Peyer's patch (tissue), 4 donors: ENCODE measurements around the gene UGT8. TPM values are rescaled to one million over a fixed set of nuclear protein-coding genes. Genes with fewer than 3 reads are reported as not detected.

Experiments used
- DNase-seq, 3 donors: peaks; one replicate each; pipeline ENCODE4 v3.0.0-alpha.2; 2017 to 2019
- H3K27ac ChIP-seq, 4 donors: fragments of 200-600 bp; sonication (generic); one replicate each; pipeline ENCODE4 v1.5.1; 2016 to 2019
- H3K27me3 ChIP-seq, 2 donors: fragments of 200-600 bp; sonication (generic); one replicate each; pipeline ENCODE4 v1.5.1; 2019
- H3K36me3 ChIP-seq, 3 donors: fragments of 200-600 bp; sonication (generic); one replicate each; pipeline ENCODE4 v1.5.1; 2016 to 2019
- H3K4me1 ChIP-seq, 4 donors: fragments of 200-600 bp; sonication (generic); one replicate each; pipeline ENCODE4 v1.5.1; 2016 to 2019
- H3K4me3 ChIP-seq, 4 donors: fragments of 200-600 bp; sonication (generic); 1 replicate in 3 of 4; 2 replicates in 1 of 4; pipeline ENCODE4 v1.5.1; 2016 to 2019; ENCODE audit warnings: mild to moderate bottlenecking in 1 of 4
- H3K9me3 ChIP-seq, 4 donors: fragments of 200-600 bp; sonication (generic); one replicate each; pipeline ENCODE4 v1.5.1; 2016 to 2019; ENCODE audit warnings: mild to moderate bottlenecking in 1 of 4
- POLR2A ChIP-seq, 2 donors: fragments of 450-650 bp; IDR thresholded peaks; one replicate each; pipeline ENCODE4 v1.5.1; 2017; ENCODE audit warnings: antibody characterized with exemption in 2 of 2, mild to moderate bottlenecking in 2 of 2, moderate library complexity in 2 of 2
- total RNA-seq, 4 donors: library from RNA; depleted of rRNA; stranded (reverse); fragments of >200 nt; gene quantifications; one replicate each; pipeline ENCODE4 v1.1.0, GENCODE V29; 2016
- TF ChIP-seq, protein P1 (sequence below), 6 experiments: fragments of 450-650 bp in 4 of 6; fragments of 200-600 bp in 2 of 6; sonication (generic) in 1 of 6; IDR thresholded peaks; one replicate each; pipeline ENCODE4 v1.5.1; 2017 to 2019; ENCODE audit warnings: antibody characterized with exemption in 6 of 6, mild to moderate bottlenecking in 3 of 6, moderate library complexity in 1 of 6

UGT8 gene, protein sequence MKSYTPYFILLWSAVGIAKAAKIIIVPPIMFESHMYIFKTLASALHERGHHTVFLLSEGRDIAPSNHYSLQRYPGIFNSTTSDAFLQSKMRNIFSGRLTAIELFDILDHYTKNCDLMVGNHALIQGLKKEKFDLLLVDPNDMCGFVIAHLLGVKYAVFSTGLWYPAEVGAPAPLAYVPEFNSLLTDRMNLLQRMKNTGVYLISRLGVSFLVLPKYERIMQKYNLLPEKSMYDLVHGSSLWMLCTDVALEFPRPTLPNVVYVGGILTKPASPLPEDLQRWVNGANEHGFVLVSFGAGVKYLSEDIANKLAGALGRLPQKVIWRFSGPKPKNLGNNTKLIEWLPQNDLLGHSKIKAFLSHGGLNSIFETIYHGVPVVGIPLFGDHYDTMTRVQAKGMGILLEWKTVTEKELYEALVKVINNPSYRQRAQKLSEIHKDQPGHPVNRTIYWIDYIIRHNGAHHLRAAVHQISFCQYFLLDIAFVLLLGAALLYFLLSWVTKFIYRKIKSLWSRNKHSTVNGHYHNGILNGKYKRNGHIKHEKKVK
- 10 to 100 TPM; 25.6 to 78.0 (median 60.0) TPM for total RNA-seq

DNA sequence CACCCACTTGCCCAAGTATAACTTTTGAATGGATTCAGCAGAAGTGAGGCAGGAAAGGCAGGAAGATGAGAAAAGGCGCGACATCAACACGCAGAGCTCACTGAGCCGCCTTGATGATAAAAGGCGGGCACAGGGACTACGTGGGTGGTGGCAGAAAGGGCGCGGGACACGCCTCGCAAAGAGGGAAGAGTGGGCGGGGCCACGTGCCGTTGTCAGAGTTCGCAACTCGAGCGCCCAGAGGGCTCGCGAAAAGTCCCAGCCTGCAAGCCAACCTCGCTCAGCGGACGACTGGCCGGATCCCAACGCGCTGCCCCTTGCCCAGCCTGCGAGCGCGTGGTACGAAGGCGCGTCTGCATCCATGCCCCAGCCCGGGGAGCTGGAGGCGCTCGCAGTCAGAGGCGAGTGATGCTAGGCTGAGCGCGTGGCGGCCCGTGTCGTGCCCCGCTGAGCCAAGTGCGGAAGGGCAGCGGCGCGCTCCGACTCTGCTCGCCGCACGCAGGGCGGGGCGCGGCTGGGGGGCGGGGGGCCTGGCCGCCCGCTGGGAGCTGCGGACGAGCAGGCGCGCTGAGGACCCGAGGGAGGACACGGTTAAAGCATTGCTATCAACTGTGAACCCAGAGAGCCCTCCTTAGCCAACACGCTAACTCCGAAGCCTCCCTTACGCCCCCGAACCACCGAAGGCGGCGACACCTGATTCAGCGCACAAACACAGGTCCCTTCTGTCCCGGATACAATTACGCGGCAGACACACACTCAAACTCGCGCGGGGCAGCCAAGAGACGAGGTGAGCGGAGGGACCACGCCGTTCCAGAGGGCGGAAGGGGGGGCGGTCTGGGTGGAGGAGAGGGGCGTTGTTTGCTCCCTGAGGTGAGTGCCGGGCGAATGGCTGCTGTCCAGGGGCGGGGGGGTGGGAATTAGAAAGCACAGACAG is at the start of gene UGT8:
Gene UGT8, plus strand, starts transcription at position 617 of the 931 bp plus-strand sequence. CDS start 24,074 bp downstream, outside the sequence.
- Histone ChIP-seq H3K4me3 (peak within 1 kb of the TSS; percentile 50 to 68 (median 59)), H3K27ac (peak within 1 kb of the TSS; percentile 76 to 91 (median 84)), H3K36me3 (no peaks in the 10 kb centered on the region), H3K9me3 (no peaks in the 10 kb centered on the region), H3K4me1 (peaks cover 0 to 3% (median 0%) of the 10 kb centered on the region in 4 donors), H3K27me3 (no peaks in the 10 kb centered on the region)
- peak; percentile 89 to 95 (median 95) for DNase-seq
- peak; percentile 55 to 80 for TF ChIP-seq POLR2A (IDR thresholded peaks at IDR 0.05)
- TF ChIP-seq, protein P1, sequence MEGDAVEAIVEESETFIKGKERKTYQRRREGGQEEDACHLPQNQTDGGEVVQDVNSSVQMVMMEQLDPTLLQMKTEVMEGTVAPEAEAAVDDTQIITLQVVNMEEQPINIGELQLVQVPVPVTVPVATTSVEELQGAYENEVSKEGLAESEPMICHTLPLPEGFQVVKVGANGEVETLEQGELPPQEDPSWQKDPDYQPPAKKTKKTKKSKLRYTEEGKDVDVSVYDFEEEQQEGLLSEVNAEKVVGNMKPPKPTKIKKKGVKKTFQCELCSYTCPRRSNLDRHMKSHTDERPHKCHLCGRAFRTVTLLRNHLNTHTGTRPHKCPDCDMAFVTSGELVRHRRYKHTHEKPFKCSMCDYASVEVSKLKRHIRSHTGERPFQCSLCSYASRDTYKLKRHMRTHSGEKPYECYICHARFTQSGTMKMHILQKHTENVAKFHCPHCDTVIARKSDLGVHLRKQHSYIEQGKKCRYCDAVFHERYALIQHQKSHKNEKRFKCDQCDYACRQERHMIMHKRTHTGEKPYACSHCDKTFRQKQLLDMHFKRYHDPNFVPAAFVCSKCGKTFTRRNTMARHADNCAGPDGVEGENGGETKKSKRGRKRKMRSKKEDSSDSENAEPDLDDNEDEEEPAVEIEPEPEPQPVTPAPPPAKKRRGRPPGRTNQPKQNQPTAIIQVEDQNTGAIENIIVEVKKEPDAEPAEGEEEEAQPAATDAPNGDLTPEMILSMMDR (IDR thresholded peaks at IDR 0.05), result peak in 1 of 6 experiments; percentile 8

DNA sequence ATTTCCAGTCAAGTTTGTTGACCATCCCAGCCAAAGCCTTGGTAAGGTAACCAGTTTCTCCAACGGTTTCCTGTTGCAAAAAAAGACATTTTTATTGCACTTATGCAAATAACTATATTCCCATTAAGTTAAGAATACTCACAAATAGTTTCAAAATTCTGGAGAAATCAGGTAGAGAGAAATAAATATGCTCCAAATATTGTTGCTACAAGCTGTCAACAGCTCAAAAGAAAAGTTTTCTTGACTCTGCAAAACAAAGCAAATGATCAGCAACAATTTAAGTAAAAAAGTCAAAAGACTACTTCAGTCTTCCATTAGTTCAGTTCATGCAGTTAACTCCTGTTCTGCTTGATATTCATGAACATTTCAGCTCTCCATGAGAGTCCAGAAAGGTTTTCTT is 49.0 kb upstream of the UGT8 start:
- no peaks in the 10 kb centered on the region for H3K36me3 ChIP-seq
- DNase-seq, result no peak
- H3K4me3 ChIP-seq, result no peak overlapping the region
- H3K27ac ChIP-seq, result no peak overlapping the region
- H3K4me1 ChIP-seq, result no peaks in the 10 kb centered on the region
- H3K9me3 ChIP-seq, result no peaks in the 10 kb centered on the region
- no peaks in the 10 kb centered on the region for H3K27me3 ChIP-seq
- no peak for TF ChIP-seq POLR2A (IDR thresholded peaks at IDR 0.05)
- TF ChIP-seq, protein P1 (IDR thresholded peaks at IDR 0.05), result no peak

DNA sequence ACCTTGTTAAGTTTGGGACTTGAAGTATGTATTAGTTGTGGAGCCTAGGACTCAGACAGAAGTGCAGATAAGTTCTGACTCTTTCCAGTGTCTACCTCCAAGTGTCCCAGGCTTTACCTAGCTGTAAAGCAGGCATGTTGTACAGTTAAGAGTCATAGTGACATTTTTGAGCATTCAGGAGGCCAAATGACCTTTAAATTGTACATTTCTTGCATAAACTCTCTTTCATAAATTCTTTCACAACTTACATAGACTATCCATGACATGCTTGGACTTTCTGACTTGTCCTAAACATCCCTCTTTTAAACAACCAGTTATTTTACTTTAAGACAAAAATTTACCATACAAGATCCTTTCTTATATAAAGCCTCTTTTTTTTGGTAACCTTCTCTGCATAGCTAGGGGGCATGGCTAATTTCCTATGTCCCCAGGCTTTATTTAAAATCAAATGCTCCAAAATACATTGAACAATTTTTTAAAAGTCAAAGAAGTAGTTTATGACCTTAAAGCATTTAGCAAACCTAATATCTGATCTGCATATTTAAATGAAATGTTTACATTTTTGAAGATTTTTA is 40.1 kb upstream of the UGT8 start:
- no peak overlapping the region for H3K27ac ChIP-seq

DNA sequence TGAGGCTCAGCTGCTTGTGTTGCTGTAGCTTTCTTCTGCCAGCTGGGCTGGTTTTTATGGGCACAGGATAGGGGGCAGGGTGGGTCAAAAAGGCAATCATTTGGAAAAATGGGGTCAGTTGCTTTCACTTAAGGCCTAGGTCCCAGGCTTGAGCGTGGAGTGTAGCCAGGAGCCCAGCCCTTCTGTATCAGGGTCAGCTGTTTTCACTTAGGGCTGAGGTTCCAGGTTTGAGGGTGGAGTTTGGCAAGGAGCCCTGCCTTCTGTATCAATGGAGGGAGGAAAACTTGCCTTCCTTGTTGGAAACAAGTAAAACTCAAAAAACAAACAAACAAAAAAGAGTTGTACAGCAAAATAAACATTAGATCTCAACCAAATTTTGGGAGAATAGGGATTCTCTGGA is 37.0 kb upstream of the UGT8 start:
- Histone ChIP-seq H3K27ac (peak overlapping the region in 2 of 4 donors; percentile 44 to 50), H3K27me3 (no peaks in the 10 kb centered on the region), H3K9me3 (peaks cover 0 to 5% (median 0%) of the 10 kb centered on the region in 4 donors), H3K4me3 (no peak overlapping the region), H3K36me3 (no peaks in the 10 kb centered on the region), H3K4me1 (peaks cover 0 to 10% (median 0%) of the 10 kb centered on the region in 4 donors)
- peak in 2 of 3 donors; percentile 56 for DNase-seq
- TF ChIP-seq, protein P1 (IDR thresholded peaks at IDR 0.05), result no peak
- TF ChIP-seq POLR2A (IDR thresholded peaks at IDR 0.05), result no peak

More for the DNA sequence above, 40.1 kb upstream of the UGT8 start:
- no peaks in the 10 kb centered on the region for H3K27me3 ChIP-seq
- H3K36me3 ChIP-seq, result no peaks in the 10 kb centered on the region
- peaks cover 0 to 4% (median 0%) of the 10 kb centered on the region in 4 donors for H3K4me1 ChIP-seq
- H3K4me3 ChIP-seq, result no peak overlapping the region
- TF ChIP-seq, protein P1 (IDR thresholded peaks at IDR 0.05), result no peak
- TF ChIP-seq POLR2A (IDR thresholded peaks at IDR 0.05), result no peak
- H3K9me3 ChIP-seq, result peaks cover 0 to 5% (median 0%) of the 10 kb centered on the region in 4 donors
- DNase-seq, result no peak
